ENCODE data around the gene PCDHA6. TPM values are rescaled to one million over a fixed set of nuclear protein-coding genes. Genes with fewer than 3 reads are reported as not detected.
"Not testable (repeated sequence)": the region's sequence is repeated elsewhere in the genome, so short reads cannot be mapped to it uniquely, and the experiment has no call there.

Gene PCDHA6
- total RNA-seq, 1 donor from 2014 or later: 2.7 TPM

- FAIRE-seq (no peak), DNase-seq (ENCODE audit: low read depth) (no peak)
- peaks cover 18% of the 10 kb centered on the region for H3K9me3 ChIP-seq (ENCODE audit: insufficient read depth, low read depth, low read length)
- TF ChIP-seq EZH2 (IDR thresholded peaks at IDR 0.05; ENCODE audit: insufficient read depth, low read length) (no peak), CTCF (IDR thresholded peaks at IDR 0.05; ENCODE audit: insufficient read depth, low read depth, low read length) (no peak)
- no peaks in the 10 kb centered on the region for H3K36me3 ChIP-seq (ENCODE audit: insufficient read depth, low read length)
- no peak within 1 kb of the TSS for H3K4me3 Mint-ChIP-seq (ENCODE audit: unreplicated experiment)
- H3K27me3 Mint-ChIP-seq (ENCODE audit: low read depth, unreplicated experiment): no peaks in the 10 kb centered on the region
- peaks cover 5% of the 10 kb centered on the region for H3K36me3 Mint-ChIP-seq (ENCODE audit: low read depth, unreplicated experiment)
- H3K4me1 ChIP-seq (ENCODE audit: insufficient read depth, low read length): no peaks in the 10 kb centered on the region
- H3K27ac Mint-ChIP-seq (ENCODE audit: unreplicated experiment): no peak within 1 kb of the TSS
- no peak within 1 kb of the TSS for H2AFZ ChIP-seq (ENCODE audit: low read depth, low read length)
- H4K20me1 ChIP-seq (ENCODE audit: insufficient read depth, low read length): no peaks in the 10 kb centered on the region
- H3K79me2 ChIP-seq (ENCODE audit: insufficient read depth, low read length): no peaks in the 10 kb centered on the region
- H3K9ac ChIP-seq (ENCODE audit: low read length): no peak within 1 kb of the TSS
- H3K27me3 ChIP-seq (ENCODE audit: insufficient read depth, low read length): no peaks in the 10 kb centered on the region
- H3K27ac ChIP-seq (ENCODE audit: low read depth, low read length): no peak within 1 kb of the TSS
- peaks cover 29% of the 10 kb centered on the region for H3K9me3 Mint-ChIP-seq (ENCODE audit: unreplicated experiment)
- no peak within 1 kb of the TSS for H3K4me3 ChIP-seq (ENCODE audit: insufficient read depth, low read depth, low read length)
- no peak within 1 kb of the TSS for H3K4me2 ChIP-seq (ENCODE audit: low read length)
- H3K4me1 Mint-ChIP-seq (ENCODE audit: low read depth, unreplicated experiment): no peaks in the 10 kb centered on the region
Observed at GRCh38 chr5:140785905-140786686, 41.7 kb upstream of the PCDHA6 start, which contains the start of gene PCDHA1. Gene PCDHA1, plus strand, starts transcription at chr5:140786140.

- H4K20me1 ChIP-seq (ENCODE audit: insufficient read depth, low read length): not testable (repeated sequence)
Observed at GRCh38 chr5:140787422-140787821, 40.3 kb upstream of the PCDHA6 start.

GRCh38 chr5:140787849-140788504 is 39.8 kb upstream of the PCDHA6 start:
- H4K20me1 ChIP-seq (ENCODE audit: insufficient read depth, low read length); H2AFZ ChIP-seq (ENCODE audit: low read depth, low read length); H3K4me2 ChIP-seq (ENCODE audit: low read length); H3K4me3 Mint-ChIP-seq (ENCODE audit: unreplicated experiment); FAIRE-seq; H3K36me3 ChIP-seq (ENCODE audit: insufficient read depth, low read length); H3K36me3 Mint-ChIP-seq (ENCODE audit: low read depth, unreplicated experiment); DNase-seq (ENCODE audit: low read depth); H3K27ac ChIP-seq (ENCODE audit: low read depth, low read length); H3K4me3 ChIP-seq (ENCODE audit: insufficient read depth, low read depth, low read length); H3K4me1 Mint-ChIP-seq (ENCODE audit: low read depth, unreplicated experiment); H3K9ac ChIP-seq (ENCODE audit: low read length); H3K27me3 Mint-ChIP-seq (ENCODE audit: low read depth, unreplicated experiment); H3K4me1 ChIP-seq (ENCODE audit: insufficient read depth, low read length); H3K79me2 ChIP-seq (ENCODE audit: insufficient read depth, low read length); H3K27ac Mint-ChIP-seq (ENCODE audit: unreplicated experiment); H3K27me3 ChIP-seq (ENCODE audit: insufficient read depth, low read length): not testable (repeated sequence)
- H3K9me3 Mint-ChIP-seq (ENCODE audit: unreplicated experiment): peaks cover 22% of the 10 kb centered on the region
- peaks cover 14% of the 10 kb centered on the region for H3K9me3 ChIP-seq (ENCODE audit: insufficient read depth, low read depth, low read length)

More at GRCh38 chr5:140787422-140787821, 40.3 kb upstream of the PCDHA6 start:
- not testable (repeated sequence) for H3K27me3 Mint-ChIP-seq (ENCODE audit: low read depth, unreplicated experiment); H3K79me2 ChIP-seq (ENCODE audit: insufficient read depth, low read length); H3K4me2 ChIP-seq (ENCODE audit: low read length); FAIRE-seq; H3K4me3 Mint-ChIP-seq (ENCODE audit: unreplicated experiment); H3K4me1 ChIP-seq (ENCODE audit: insufficient read depth, low read length); DNase-seq (ENCODE audit: low read depth); H3K4me3 ChIP-seq (ENCODE audit: insufficient read depth, low read depth, low read length); H3K9ac ChIP-seq (ENCODE audit: low read length); H3K36me3 Mint-ChIP-seq (ENCODE audit: low read depth, unreplicated experiment); H3K27ac Mint-ChIP-seq (ENCODE audit: unreplicated experiment); H3K27me3 ChIP-seq (ENCODE audit: insufficient read depth, low read length); H3K27ac ChIP-seq (ENCODE audit: low read depth, low read length); H2AFZ ChIP-seq (ENCODE audit: low read depth, low read length); H3K4me1 Mint-ChIP-seq (ENCODE audit: low read depth, unreplicated experiment); H3K36me3 ChIP-seq (ENCODE audit: insufficient read depth, low read length)
- H3K9me3 Mint-ChIP-seq (ENCODE audit: unreplicated experiment): peaks cover 28% of the 10 kb centered on the region
- H3K9me3 ChIP-seq (ENCODE audit: insufficient read depth, low read depth, low read length): peaks cover 14% of the 10 kb centered on the region
